ENCODE measurements around the gene WIPF3.

Gene WIPF3

GRCh38 chr7:29826904-29827303, 20.6 kb downstream of the WIPF3 start:
- Histone ChIP-seq H3K27me3 (ENCODE audit: control insufficient read depth in 2 of 2, insufficient read depth in 2 of 2, low read length in 2 of 2) (peaks cover 0 to 4% of the 10 kb centered on the region in 2 donors), H3K27ac (ENCODE audit: low read depth in 2 of 2, low read length in 2 of 2) (no peak overlapping the region), H3K36me3 (ENCODE audit: control insufficient read depth in 2 of 2, insufficient read depth in 2 of 2, low read length in 2 of 2) (no peaks in the 10 kb centered on the region), H3K9me3 (ENCODE audit: control insufficient read depth in 2 of 2, low read length in 2 of 2) (no peaks in the 10 kb centered on the region), H3K4me1 (ENCODE audit: control insufficient read depth in 2 of 2, insufficient read depth in 2 of 2, low read length in 2 of 2) (no peaks in the 10 kb centered on the region), H3K9ac (ENCODE audit: low read depth in 1 of 2, low read length in 2 of 2) (no peak overlapping the region), H3K4me3 (ENCODE audit: low read length in 2 of 2) (no peak overlapping the region)

- Histone ChIP-seq H3K4me3 (ENCODE audit: low read length in 2 of 2) (no peak overlapping the region), H3K4me1 (ENCODE audit: control insufficient read depth in 2 of 2, insufficient read depth in 2 of 2, low read length in 2 of 2) (no peaks in the 10 kb centered on the region), H3K36me3 (ENCODE audit: control insufficient read depth in 2 of 2, insufficient read depth in 2 of 2, low read length in 2 of 2) (no peaks in the 10 kb centered on the region), H3K27me3 (ENCODE audit: control insufficient read depth in 2 of 2, insufficient read depth in 2 of 2, low read length in 2 of 2) (peaks cover 0 to 4% of the 10 kb centered on the region in 2 donors), H3K9ac (ENCODE audit: low read depth in 1 of 2, low read length in 2 of 2) (no peak overlapping the region), H3K9me3 (ENCODE audit: control insufficient read depth in 2 of 2, low read length in 2 of 2) (no peaks in the 10 kb centered on the region), H3K27ac (ENCODE audit: low read depth in 2 of 2, low read length in 2 of 2) (no peak overlapping the region)
Observed at GRCh38 chr7:29831705-29832104, 25.4 kb downstream of the WIPF3 start.

GRCh38 chr7:29833929-29834328, 27.6 kb downstream of the WIPF3 start:
- no peak overlapping the region for H3K27ac ChIP-seq (ENCODE audit: low read depth in 2 of 2, low read length in 2 of 2)
- no peak overlapping the region for H3K9ac ChIP-seq (ENCODE audit: low read depth in 1 of 2, low read length in 2 of 2)
- H3K36me3 ChIP-seq (ENCODE audit: control insufficient read depth in 2 of 2, insufficient read depth in 2 of 2, low read length in 2 of 2) = no peaks in the 10 kb centered on the region
- no peaks in the 10 kb centered on the region for H3K4me1 ChIP-seq (ENCODE audit: control insufficient read depth in 2 of 2, insufficient read depth in 2 of 2, low read length in 2 of 2)
- H3K9me3 ChIP-seq (ENCODE audit: control insufficient read depth in 2 of 2, low read length in 2 of 2) = no peaks in the 10 kb centered on the region
- peaks cover 0 to 4% of the 10 kb centered on the region in 2 donors for H3K27me3 ChIP-seq (ENCODE audit: control insufficient read depth in 2 of 2, insufficient read depth in 2 of 2, low read length in 2 of 2)
- no peak overlapping the region for H3K4me3 ChIP-seq (ENCODE audit: low read length in 2 of 2)

- no peaks in the 10 kb centered on the region for H3K4me1 ChIP-seq (ENCODE audit: control insufficient read depth in 2 of 2, insufficient read depth in 2 of 2, low read length in 2 of 2)
- no peak overlapping the region for H3K27ac ChIP-seq (ENCODE audit: low read depth in 2 of 2, low read length in 2 of 2)
- no peak overlapping the region for H3K4me3 ChIP-seq (ENCODE audit: low read length in 2 of 2)
- no peaks in the 10 kb centered on the region for H3K9me3 ChIP-seq (ENCODE audit: control insufficient read depth in 2 of 2, low read length in 2 of 2)
- H3K27me3 ChIP-seq (ENCODE audit: control insufficient read depth in 2 of 2, insufficient read depth in 2 of 2, low read length in 2 of 2) = peaks cover 0 to 4% of the 10 kb centered on the region in 2 donors
- H3K36me3 ChIP-seq (ENCODE audit: control insufficient read depth in 2 of 2, insufficient read depth in 2 of 2, low read length in 2 of 2) = no peaks in the 10 kb centered on the region
- H3K9ac ChIP-seq (ENCODE audit: low read depth in 1 of 2, low read length in 2 of 2) = no peak overlapping the region
Observed at GRCh38 chr7:29835718-29836117, 29.4 kb downstream of the WIPF3 start.

- Histone ChIP-seq H3K27ac (ENCODE audit: low read depth in 2 of 2, low read length in 2 of 2) (no peak overlapping the region), H3K4me3 (ENCODE audit: low read length in 2 of 2) (no peak overlapping the region), H3K9ac (ENCODE audit: low read depth in 1 of 2, low read length in 2 of 2) (no peak overlapping the region), H3K9me3 (ENCODE audit: control insufficient read depth in 2 of 2, low read length in 2 of 2) (no peaks in the 10 kb centered on the region), H3K4me1 (ENCODE audit: control insufficient read depth in 2 of 2, insufficient read depth in 2 of 2, low read length in 2 of 2) (no peaks in the 10 kb centered on the region), H3K27me3 (ENCODE audit: control insufficient read depth in 2 of 2, insufficient read depth in 2 of 2, low read length in 2 of 2) (peaks cover 0 to 4% of the 10 kb centered on the region in 2 donors), H3K36me3 (ENCODE audit: control insufficient read depth in 2 of 2, insufficient read depth in 2 of 2, low read length in 2 of 2) (no peaks in the 10 kb centered on the region)
Observed at GRCh38 chr7:29839302-29839701, 33.0 kb downstream of the WIPF3 start.

GRCh38 chr7:29839921-29840320, 33.6 kb downstream of the WIPF3 start:
- Histone ChIP-seq H3K9me3 (ENCODE audit: control insufficient read depth in 2 of 2, low read length in 2 of 2) (no peaks in the 10 kb centered on the region), H3K4me3 (ENCODE audit: low read length in 2 of 2) (no peak overlapping the region), H3K4me1 (ENCODE audit: control insufficient read depth in 2 of 2, insufficient read depth in 2 of 2, low read length in 2 of 2) (no peaks in the 10 kb centered on the region), H3K9ac (ENCODE audit: low read depth in 1 of 2, low read length in 2 of 2) (no peak overlapping the region), H3K27me3 (ENCODE audit: control insufficient read depth in 2 of 2, insufficient read depth in 2 of 2, low read length in 2 of 2) (peaks cover 0 to 4% of the 10 kb centered on the region in 2 donors), H3K36me3 (ENCODE audit: control insufficient read depth in 2 of 2, insufficient read depth in 2 of 2, low read length in 2 of 2) (no peaks in the 10 kb centered on the region), H3K27ac (ENCODE audit: low read depth in 2 of 2, low read length in 2 of 2) (no peak overlapping the region)

- no peak overlapping the region for H3K27ac ChIP-seq (ENCODE audit: low read depth in 2 of 2, low read length in 2 of 2)
- no peaks in the 10 kb centered on the region for H3K36me3 ChIP-seq (ENCODE audit: control insufficient read depth in 2 of 2, insufficient read depth in 2 of 2, low read length in 2 of 2)
- no peak overlapping the region for H3K9ac ChIP-seq (ENCODE audit: low read depth in 1 of 2, low read length in 2 of 2)
- H3K4me1 ChIP-seq (ENCODE audit: control insufficient read depth in 2 of 2, insufficient read depth in 2 of 2, low read length in 2 of 2) = no peaks in the 10 kb centered on the region
- H3K4me3 ChIP-seq (ENCODE audit: low read length in 2 of 2) = no peak overlapping the region
- no peaks in the 10 kb centered on the region for H3K9me3 ChIP-seq (ENCODE audit: control insufficient read depth in 2 of 2, low read length in 2 of 2)
- peaks cover 0 to under 1% of the 10 kb centered on the region in 2 donors for H3K27me3 ChIP-seq (ENCODE audit: control insufficient read depth in 2 of 2, insufficient read depth in 2 of 2, low read length in 2 of 2)
Observed at GRCh38 chr7:29840701-29841100, 34.4 kb downstream of the WIPF3 start.

- H3K4me3 ChIP-seq (ENCODE audit: low read length in 2 of 2) = no peak overlapping the region
- no peak overlapping the region for H3K27ac ChIP-seq (ENCODE audit: low read depth in 2 of 2, low read length in 2 of 2)
- no peaks in the 10 kb centered on the region for H3K4me1 ChIP-seq (ENCODE audit: control insufficient read depth in 2 of 2, insufficient read depth in 2 of 2, low read length in 2 of 2)
Observed at GRCh38 chr7:29841926-29842701, 35.8 kb downstream of the WIPF3 start.

GRCh38 chr7:29843093-29843492, 36.8 kb downstream of the WIPF3 start:
- Histone ChIP-seq H3K4me1 (ENCODE audit: control insufficient read depth in 2 of 2, insufficient read depth in 2 of 2, low read length in 2 of 2) (no peaks in the 10 kb centered on the region), H3K9ac (ENCODE audit: low read depth in 1 of 2, low read length in 2 of 2) (no peak overlapping the region), H3K27me3 (ENCODE audit: control insufficient read depth in 2 of 2, insufficient read depth in 2 of 2, low read length in 2 of 2) (no peaks in the 10 kb centered on the region), H3K36me3 (ENCODE audit: control insufficient read depth in 2 of 2, insufficient read depth in 2 of 2, low read length in 2 of 2) (no peaks in the 10 kb centered on the region), H3K9me3 (ENCODE audit: control insufficient read depth in 2 of 2, low read length in 2 of 2) (no peaks in the 10 kb centered on the region), H3K4me3 (ENCODE audit: low read length in 2 of 2) (no peak overlapping the region), H3K27ac (ENCODE audit: low read depth in 2 of 2, low read length in 2 of 2) (no peak overlapping the region)

More at GRCh38 chr7:29841926-29842701, 35.8 kb downstream of the WIPF3 start:
- Histone ChIP-seq H3K36me3 (ENCODE audit: control insufficient read depth in 2 of 2, insufficient read depth in 2 of 2, low read length in 2 of 2) (no peaks in the 10 kb centered on the region), H3K9me3 (ENCODE audit: control insufficient read depth in 2 of 2, low read length in 2 of 2) (no peaks in the 10 kb centered on the region), H3K27me3 (ENCODE audit: control insufficient read depth in 2 of 2, insufficient read depth in 2 of 2, low read length in 2 of 2) (no peaks in the 10 kb centered on the region), H3K9ac (ENCODE audit: low read depth in 1 of 2, low read length in 2 of 2) (no peak overlapping the region)

GRCh38 chr7:29843726-29844125, 37.4 kb downstream of the WIPF3 start:
- H3K36me3 ChIP-seq (ENCODE audit: control insufficient read depth in 2 of 2, insufficient read depth in 2 of 2, low read length in 2 of 2) = no peaks in the 10 kb centered on the region
- no peak overlapping the region for H3K4me3 ChIP-seq (ENCODE audit: low read length in 2 of 2)
- H3K27ac ChIP-seq (ENCODE audit: low read depth in 2 of 2, low read length in 2 of 2) = no peak overlapping the region
- no peaks in the 10 kb centered on the region for H3K9me3 ChIP-seq (ENCODE audit: control insufficient read depth in 2 of 2, low read length in 2 of 2)
- no peaks in the 10 kb centered on the region for H3K27me3 ChIP-seq (ENCODE audit: control insufficient read depth in 2 of 2, insufficient read depth in 2 of 2, low read length in 2 of 2)
- no peaks in the 10 kb centered on the region for H3K4me1 ChIP-seq (ENCODE audit: control insufficient read depth in 2 of 2, insufficient read depth in 2 of 2, low read length in 2 of 2)
- no peak overlapping the region for H3K9ac ChIP-seq (ENCODE audit: low read depth in 1 of 2, low read length in 2 of 2)

Measured in mucosa of rectum (tissue), 2 donors.